HS-5 (cell line): ENCODE measurements around the gene CCDC92.
A peak's percentile ranks its signal among the peaks of the same experiment; 100 is the strongest.
"Not testable (repeated sequence)": the region's sequence is repeated elsewhere in the genome, so short reads cannot be mapped to it uniquely, and the experiment has no call there.

Experiments used
- DNase-seq: peaks from one replicate; pipeline ENCODE4 v3.0.0-alpha.2; 2012; ENCODE audit warnings: low read depth

Gene CCDC92

DNA sequence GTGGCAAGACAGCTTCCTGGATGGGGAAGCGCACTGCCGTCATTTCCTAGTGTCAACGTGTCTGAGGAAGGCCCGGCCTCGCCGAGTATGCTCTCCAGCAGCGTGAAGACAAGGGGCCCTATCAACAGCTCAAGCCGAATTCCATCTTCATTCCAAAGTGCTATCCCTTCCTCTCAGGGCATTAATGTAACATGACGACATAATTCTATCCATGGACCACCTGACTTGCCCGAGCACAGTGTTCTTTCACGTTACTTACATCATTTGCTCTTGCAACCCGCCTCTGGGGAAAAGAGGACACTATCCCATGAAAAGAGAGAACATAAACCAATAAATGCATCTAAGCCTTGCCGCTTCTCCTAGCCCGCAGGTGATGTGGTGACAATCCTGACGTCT is 22.9 kb downstream of the CCDC92 start:
- no peak for DNase-seq

DNA sequence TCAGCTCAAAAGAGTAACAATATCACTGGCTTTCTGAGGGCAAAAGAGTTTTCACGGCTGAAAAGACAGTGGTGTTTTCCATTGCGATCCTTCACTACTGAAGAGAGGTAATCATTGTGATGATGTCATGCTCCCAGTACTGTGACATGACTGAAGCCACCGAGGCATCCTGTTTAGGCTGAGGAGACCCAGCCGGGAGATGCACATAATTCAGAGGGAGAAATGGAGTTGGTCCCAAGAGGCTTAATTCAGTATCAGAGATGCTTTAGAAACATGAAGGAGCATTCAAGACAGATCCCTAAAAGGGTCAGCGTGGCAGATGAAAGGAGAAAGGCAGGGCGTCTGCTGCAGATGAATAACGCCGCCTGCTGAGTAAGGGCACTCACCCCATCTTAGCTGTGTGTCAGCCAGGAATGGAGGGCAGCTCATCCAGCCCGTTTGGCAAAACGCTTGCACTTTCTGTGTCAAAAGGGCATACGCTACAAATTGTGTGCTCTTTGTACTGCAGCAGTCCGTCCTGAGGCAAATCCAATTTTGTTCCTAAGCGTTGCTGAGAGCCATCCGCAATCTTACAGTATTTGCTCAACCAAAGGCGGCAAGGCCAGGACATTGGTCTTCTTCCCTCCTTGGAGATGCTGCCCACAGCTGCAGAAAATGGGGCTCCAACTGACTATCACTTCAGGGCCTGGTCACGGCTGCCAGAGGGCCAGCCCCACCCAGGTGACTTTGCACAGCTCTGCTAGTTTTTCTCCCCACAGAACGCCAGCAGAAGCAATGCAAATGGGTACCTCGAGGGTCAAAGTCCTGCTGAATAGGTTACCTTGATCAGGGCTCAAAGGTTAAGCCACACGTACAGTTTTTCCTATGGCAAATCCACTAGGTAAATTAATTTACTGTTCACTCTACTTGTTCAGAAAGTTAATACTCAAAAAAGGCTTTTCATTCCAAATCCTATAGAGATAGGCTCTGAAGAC is 23.5 kb downstream of the CCDC92 start:
- no peak for DNase-seq

DNA sequence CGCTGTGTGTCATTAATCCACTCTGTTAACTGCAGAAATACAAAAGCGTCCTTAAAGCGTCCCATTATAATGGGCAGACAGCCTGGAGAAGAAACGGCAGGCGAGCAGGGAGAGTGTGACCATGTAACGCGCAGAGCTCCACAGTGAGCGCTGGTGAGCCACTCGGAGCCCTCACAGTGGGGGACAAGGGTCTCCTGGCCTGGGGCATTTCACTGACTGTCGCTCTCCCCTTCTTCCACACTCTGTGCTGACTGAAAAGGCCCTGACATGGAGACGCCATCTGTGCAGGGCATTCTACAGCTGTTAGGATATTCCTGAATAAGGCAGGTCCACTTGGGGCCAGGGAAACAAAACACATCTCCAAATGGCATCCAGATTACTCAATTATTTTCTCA is 24.2 kb downstream of the CCDC92 start:
- no peak for DNase-seq

DNA sequence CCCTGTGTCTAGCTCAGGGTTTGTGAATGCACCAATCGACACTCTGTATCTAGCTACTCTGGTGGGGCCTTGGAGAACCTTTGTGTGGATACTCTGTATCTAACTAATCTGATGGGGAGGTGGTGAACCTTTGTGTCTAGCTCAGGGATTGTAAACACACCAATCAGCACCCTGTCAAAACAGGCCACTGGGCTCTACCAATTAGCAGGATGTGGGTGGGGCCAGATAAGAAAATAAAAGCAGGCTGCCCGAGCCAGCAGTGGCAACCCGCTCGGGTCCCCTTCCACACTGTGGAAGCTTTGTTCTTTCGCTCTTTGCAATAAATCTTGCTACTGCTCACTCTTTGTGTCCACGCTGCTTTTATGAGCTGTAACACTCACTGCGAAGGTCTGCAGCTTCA is 25.1 kb downstream of the CCDC92 start:
- not testable (repeated sequence) for DNase-seq

DNA sequence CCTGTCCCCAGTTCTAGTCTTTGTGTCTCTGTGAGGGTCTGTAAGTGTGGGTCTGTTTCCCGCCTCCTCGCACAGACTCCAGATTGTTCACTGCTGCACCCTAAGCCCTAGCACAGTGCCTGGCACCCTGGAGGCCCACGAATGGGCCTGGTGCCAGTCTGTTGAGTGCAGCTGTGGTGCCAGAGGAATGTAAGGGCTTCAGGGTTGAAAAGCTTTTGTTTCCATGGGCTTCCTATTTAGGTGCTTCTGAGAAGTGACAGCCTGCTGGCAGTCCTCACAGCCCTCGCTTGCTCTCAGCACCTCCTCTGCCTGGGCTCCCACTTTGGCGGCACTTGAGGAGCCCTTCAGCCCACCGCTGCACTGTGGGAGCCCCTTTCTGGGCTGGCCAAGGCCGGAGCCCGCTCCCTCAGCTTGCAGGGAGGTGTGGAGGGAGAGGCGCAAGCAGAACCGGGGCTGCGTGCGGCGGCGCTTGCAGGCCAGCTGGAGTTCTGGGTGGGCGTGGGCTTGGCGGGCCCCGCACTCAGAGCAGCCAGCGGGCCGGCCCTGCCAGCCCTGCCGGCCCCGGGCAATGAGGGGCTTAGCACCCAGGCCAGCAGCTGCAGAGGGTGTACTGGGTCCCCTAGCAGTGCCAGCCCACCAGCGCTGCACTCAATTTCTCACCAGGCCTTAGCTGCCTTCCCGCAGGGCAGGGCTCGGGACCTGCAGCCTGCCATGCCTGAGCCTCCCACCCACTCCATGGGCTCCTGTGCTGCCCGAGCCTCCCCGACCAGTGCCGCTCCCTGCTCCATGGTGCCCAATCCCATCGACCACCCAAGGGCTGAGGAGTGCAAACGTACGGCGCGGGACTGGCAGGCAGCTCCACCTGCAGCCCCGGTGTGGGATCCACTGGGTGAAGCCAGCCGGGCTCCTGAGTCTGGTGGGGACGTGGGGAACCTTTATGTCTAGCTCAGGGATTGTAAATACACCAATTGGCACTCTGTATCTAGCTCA is 25.8 kb downstream of the CCDC92 start:
- DNase-seq, result not testable (repeated sequence)

DNA sequence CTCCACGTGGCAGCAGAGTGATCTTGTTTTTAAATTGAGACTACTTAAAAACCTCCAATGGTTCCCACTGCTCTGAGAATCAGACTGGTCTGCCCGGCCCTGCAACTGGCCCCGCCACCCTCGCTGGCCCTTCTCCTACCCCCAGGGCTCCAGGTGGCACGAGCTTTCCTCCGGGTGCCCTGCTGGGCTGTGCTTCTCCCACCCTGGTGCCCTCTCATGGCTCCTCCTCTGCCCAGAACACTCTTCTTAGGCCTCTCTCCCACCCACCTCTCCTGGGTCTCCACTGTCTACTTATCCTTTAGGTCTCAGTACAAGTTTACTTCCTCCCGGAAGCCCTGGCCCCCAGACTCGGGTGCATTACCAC is 26.5 kb downstream of the CCDC92 start:
- no peak for DNase-seq

DNA sequence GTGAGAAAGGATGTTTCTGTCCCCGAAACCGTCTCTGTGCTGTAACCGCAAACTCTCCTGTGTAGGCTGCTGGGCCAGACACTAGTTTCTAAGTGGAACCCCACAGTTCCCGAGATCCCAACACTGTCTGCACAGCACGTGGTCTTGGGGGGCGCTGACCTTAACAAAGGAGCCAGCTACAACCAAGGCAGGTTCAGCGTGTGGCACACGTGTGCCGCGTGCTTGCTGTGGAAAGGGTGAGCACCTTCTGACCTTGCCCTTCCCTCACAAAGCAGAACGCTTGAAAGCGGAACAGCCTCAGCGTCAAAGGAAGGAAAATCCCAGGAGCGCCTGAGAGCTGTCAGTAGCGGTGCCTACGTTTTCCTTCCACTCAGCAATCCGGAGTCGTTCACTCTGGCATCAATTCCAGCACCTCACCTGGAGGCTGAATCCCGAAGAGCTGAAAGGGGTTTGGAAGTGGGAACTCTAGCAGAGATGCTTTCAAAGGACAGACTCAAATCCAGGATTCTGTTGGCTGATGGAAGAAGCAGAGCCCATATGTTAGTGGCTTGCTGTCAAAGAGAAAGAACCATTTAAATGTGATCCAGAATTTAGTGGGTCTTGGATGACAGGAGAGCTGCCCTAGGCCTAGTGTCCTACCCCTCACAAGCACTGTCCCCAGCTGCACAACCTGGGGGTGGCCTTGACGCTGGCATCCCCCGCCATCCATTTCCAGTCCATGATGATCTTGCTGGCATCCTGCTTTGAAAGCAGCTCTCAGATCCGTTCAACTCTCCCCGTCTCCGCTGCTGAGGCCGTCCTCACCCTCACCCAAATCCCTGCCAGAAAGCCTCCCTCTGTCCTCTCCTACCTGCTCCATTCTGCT is 27.1 kb downstream of the CCDC92 start:
- no peak for DNase-seq

DNA sequence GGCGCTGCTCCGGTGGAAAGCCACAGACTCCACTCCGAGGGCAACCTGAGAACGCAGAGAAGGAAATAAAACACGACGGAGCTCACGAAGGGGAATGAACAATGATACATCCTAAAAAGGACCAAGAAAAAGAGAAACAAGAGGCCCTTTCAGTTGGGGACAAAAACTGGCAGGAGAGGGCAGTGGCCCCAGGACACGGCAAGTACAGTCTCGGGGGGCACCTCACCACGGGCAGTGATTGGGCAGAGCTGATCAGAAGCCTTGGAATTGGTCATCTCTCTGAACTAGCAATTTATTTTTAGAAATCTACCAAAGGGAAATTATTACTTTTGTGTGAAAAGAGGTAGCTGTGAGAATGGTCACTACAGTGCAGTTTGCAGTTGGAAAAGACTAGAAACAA is 27.9 kb downstream of the CCDC92 start:
- DNase-seq, result no peak

DNA sequence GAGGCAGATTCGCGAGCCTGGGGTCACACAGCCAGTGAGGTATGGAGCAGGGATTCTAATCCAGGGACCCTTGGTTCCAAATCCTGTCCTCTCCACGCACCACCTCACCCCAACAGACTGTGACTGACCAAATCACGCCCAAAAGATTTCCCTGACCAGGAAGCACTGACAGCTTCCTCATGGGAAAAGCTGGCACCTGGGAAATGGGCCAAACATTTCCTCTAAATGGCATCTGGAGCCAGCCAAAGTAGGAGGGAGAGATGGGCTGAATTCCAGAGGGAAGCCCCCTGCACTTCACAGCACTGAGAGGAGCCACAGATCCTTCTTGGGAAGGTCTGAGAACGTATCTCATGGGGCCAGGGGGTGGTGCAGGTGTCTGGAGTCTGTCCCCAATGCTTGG is 28.8 kb downstream of the CCDC92 start:
- DNase-seq, result no peak

DNA sequence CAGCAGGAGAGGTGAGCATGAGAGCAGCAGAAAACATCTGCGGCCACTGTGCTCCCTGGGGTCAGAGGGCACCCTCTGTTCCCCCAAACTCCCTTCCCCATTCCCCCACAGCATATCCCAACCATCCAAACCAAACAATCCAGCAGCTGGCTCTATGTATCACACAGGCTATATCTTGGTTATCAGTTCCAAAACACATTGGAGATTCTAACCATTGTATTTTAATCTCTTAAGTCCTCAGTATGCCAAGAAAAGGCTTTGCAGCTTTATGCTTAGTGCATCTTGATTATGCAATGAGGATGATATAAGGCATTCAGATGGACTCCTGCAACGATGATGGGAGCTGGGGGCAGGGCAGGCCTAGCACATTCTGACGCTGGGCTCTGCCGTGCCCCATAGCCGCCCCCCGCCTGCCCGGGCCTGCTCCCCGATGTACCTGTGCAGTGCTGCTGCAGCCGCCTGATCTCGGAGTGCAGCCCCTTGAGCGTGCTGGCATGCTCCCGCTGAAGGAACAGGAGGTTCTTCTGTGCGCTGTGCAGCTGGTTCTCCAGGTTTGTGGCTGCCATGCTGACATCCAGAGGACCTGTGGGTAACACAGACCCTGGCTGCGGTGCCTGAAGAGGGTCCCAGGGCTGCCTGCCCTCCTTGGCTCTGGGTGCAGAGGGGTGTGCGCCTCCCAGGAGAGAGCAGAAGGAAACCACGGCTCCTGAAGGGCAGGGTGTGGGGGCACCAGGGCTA is 29.6 kb downstream of the CCDC92 start:
- no peak for DNase-seq

DNA sequence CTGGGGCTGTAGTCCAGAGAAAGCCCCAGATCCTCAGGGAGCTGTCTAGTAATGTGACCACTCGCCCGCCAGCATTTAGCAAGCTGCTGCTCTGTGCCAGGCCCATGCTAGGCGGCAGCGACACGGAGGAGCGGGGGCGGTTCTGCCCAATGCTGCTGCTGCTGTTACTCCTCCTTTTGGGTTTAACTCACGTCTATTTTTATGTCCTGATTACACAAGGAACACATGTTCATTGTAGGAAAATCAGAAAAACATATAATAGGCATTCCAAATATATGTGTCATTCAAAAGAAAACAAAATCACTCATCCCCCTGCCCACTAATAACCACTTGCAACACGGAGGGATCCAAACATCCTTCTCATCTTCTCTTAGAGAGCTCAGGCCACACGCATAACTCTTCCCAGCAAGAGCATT is 30.4 kb downstream of the CCDC92 start:
- DNase-seq, result peak; percentile 62

DNA sequence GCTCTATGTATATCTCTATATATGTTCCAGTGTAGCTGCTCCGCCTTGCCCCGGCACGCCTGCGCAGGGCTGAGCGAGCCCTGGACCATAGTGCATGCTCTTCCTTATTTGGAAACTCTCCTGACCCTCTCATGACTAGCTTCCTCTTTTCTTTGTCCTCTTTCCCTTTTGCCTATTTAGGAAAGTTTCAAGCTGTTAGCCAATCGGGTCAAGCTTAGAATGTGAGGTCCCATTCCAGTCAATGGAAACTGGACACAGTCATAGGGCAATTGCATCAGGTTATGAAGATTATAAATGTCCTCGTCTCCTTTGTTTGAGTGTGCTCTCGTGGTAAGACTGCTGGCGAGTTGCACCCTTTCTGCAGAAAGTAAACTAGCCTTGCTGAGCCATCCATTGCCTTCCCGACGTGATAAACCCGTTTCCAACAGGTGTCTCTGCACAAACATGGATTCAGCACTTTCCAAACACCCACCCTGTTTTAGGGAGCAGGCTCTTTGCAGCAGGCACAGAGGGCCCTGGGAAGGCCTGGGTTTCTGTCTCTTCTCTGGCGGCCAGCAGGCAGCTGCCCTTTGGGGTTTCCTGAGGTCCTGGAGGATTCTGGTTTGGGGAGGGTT is 30.9 kb downstream of the CCDC92 start:
- DNase-seq, result no peak

DNA sequence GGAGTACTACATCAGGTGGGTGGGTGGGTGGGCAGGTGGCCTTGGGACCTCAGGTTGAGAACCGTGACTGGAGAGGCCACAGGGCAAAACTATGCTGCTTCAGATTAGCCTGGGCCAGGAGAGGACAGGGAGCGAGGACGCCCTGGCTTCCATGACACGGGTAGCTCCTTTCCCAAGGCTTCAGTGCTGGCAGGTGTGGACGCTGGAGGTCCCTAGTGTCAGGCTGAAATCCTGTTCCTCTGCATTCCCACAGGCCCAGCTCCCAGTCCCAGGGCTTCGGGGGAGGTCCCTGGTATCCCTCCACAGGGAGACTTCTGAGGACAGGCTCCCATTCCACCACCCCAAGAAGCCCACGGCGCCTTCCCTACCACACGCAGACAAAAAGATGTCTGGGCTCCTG is 31.6 kb downstream of the CCDC92 start:
- DNase-seq, result no peak

DNA sequence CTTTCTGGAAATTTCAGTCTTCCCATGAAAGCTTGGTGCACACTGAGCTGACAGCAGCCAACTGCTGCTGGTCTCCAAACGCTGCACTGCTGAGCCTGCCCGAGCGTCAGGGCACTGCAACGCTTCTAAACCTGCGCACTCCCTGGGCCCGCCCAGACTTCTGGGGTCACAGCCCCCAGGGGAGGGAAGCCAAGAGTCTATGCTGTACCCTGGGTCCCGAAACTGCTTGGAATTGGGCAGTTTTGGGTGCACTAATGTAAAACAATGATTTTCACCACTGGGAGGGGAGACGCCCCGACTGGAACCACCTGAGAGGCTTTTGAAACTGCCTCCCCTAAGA is 32.0 kb downstream of the CCDC92 start:
- no peak for DNase-seq

DNA sequence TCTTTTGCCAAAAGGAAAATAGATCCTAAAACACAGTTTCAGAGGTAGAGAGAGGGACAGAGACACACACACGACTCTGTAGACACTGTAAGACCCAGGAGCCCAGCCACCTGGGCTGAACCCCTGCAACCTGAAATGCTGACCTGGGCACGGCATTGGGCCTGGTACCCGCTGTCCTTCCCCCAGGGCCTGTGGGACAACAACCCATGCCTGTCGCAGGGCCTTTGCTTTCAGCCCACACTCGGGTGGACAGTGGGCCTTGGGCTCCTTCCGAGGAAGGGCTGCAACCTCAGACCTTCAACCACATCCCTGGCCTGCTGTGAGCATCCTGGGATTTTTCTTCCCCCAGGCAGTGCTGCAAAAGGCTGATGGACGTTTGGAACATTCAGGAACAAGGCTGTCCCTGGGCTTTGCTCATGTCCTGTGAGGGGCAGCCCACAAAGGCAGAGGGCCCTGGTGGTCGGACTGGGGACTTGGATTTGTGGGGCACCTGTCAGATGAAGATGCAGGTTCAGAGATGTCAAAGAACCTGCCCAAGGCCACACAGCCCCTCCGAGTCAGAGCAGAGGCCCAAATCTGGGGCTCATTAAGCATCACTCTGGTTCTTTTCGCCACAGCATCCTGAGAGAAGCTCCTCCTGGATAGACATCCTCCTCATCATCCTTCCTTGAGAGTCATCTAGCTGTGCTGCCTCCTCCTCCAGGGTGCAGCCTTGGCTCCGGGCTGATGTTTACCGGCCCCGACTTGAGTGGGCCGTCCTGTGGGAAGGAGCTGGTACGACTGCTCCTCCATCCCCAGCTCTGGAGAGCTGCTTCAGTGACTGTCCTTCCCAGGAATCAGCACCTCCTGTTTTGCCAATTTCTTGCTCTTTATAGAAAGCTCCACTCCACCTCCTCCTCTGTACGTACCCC is 32.7 kb downstream of the CCDC92 start:
- no peak for DNase-seq

DNA sequence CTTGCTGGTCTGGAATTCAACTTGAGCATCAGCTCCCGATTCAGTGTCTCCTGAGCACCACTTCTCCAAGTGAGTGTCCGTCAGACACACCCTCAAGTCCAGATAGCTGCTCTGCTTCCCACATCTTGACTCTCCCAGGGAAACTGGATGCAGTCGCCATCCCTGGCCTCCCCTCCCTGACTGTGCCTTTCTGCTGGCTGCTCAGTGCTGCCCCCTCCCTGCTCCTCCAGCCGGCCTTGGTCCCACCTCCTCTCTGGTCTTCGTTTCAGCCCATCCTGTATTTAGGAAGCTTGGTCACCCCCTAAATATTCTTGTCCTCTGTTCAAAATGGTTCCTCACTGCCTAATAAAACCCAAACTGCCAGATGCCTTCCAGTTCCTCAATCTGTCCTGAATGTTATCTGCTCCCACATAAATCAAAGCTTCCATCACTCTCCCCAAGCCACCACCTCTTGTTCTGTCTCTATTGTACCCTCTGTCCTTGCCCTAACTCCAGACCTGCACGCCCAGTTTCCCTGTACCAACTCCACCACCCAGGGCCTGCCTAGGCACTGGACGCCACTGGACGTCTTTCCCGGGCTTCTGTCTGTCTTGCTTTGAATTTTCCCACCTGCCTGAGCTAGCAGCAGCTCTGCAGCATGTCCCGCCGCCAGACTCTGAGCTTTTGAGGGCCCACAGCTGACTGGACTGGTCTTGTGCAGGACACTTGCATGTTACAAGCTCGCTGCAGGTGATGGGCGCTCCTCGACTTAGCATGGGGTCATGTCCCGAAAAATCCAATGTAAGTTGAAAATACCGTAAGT is 33.8 kb downstream of the CCDC92 start:
- no peak for DNase-seq

DNA sequence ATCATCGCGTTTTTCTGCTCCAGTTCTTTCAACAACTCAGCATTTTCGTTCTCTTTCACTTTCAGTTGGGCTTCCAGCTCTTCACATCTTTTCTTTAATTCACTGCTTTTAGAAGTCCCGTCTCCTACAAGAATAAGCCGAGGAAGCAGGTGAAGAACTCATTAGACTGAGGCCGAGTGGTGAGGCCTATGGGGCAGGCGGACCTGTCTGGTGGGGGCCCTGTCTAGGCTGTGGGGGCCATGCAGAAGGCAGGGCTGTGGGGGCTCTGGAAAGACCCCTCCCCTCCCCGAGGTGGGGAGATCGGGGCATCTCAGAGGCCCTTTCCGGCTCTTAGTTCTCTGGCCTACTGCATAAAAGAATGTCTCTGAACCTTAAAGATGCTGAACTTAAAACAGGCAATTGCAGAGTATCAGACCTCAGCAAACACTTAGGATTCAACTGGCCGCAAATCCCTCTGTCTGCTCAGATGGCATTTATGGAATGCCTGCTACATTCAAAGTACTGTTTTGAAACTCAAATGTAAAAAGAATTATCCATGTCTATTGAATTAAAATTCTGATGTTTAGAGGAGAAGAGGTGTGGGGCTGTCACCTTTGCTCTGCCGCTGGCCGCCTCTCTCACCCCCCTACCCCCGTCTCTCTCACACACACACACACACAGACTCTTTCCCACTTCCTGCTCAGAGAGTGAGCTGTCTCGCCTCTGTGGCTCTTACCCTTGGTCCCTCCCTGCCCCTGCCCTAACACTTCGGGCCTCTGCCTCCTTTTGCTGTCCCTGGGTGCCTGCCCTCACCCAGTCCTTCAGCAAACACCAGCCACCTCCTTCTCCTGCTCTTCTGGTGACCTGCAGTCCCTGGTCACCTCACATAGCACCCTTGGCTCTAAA is 34.7 kb downstream of the CCDC92 start:
- DNase-seq, result no peak
